Embryonic facial prominence (tissue), 1 donor: ENCODE measurements around the gene ZNHIT1.

Experiments
- DNase-seq: peaks from one replicate; pipeline ENCODE4 v3.0.0-alpha.2; 2016; ENCODE audit errors: extremely low spot score

Gene ZNHIT1

GRCh38 chr7:101218236-101219125 lies 516 bp downstream of the ZNHIT1 start:
- DNase-seq = no peak

GRCh38 chr7:101220295-101220694 lies 2.3 kb downstream of the ZNHIT1 start:
- DNase-seq = no peak

- DNase-seq = no peak
These were observed 4.4 kb downstream of the ZNHIT1 start for GRCh38 chr7:101222275-101222830.

- no peak for DNase-seq
These were observed 5.6 kb downstream of the ZNHIT1 start for GRCh38 chr7:101223528-101223927.

GRCh38 chr7:101225650-101226049 lies 7.7 kb downstream of the ZNHIT1 start:
- no peak for DNase-seq

GRCh38 chr7:101226721-101227120 lies 8.8 kb downstream of the ZNHIT1 start:
- no peak for DNase-seq

GRCh38 chr7:101231644-101232043 lies 13.7 kb downstream of the ZNHIT1 start:
- no peak for DNase-seq

GRCh38 chr7:101232141-101232850 lies 14.3 kb downstream of the ZNHIT1 start:
- no peak for DNase-seq

- no peak for DNase-seq
These were observed 16.1 kb downstream of the ZNHIT1 start for GRCh38 chr7:101233907-101234547.

- no peak for DNase-seq
These were observed 16.7 kb downstream of the ZNHIT1 start for GRCh38 chr7:101234636-101235035.

GRCh38 chr7:101235050-101235449 lies 17.1 kb downstream of the ZNHIT1 start:
- DNase-seq = no peak

GRCh38 chr7:101235522-101235921 lies 17.6 kb downstream of the ZNHIT1 start:
- no peak for DNase-seq

- DNase-seq = no peak
These were observed 18.4 kb downstream of the ZNHIT1 start for GRCh38 chr7:101236292-101236835.

- DNase-seq = no peak
These were observed 19.5 kb downstream of the ZNHIT1 start, which contains the start of gene CLDN15 for GRCh38 chr7:101237206-101238067. Gene CLDN15, minus strand, starts transcription at chr7:101237802. Its CDS starts 221 bp downstream, at chr7:101237581.

- no peak for DNase-seq
These were observed 20.5 kb downstream of the ZNHIT1 start for GRCh38 chr7:101238226-101239182.

GRCh38 chr7:101239191-101239950 lies 21.4 kb downstream of the ZNHIT1 start:
- no peak for DNase-seq

GRCh38 chr7:101239951-101240220 lies 21.9 kb downstream of the ZNHIT1 start:
- no peak for DNase-seq

GRCh38 chr7:101240226-101241014 lies 22.5 kb downstream of the ZNHIT1 start:
- no peak for DNase-seq
